Activated CD4-positive, alpha-beta T cell treated with anti-CD3 and anti-CD28 coated beads, Interleukin-2, amount 50 U/mL, for 48 hours (primary cell): Measurements from ENCODE around the gene STARD10.
"Not testable (repeated sequence)": the region's sequence is repeated elsewhere in the genome, so short reads cannot be mapped to it uniquely, and the experiment has no call there.

ENCODE experiments used
- DNase-seq, 2 experiments: peaks; one replicate each; pipeline ENCODE4 v3.0.0-alpha.2; 2020

STARD10 gene

GRCh38 chr11:72825661-72826060 lies 31.8 kb upstream of the STARD10 start:
- no peak for DNase-seq

DNA sequence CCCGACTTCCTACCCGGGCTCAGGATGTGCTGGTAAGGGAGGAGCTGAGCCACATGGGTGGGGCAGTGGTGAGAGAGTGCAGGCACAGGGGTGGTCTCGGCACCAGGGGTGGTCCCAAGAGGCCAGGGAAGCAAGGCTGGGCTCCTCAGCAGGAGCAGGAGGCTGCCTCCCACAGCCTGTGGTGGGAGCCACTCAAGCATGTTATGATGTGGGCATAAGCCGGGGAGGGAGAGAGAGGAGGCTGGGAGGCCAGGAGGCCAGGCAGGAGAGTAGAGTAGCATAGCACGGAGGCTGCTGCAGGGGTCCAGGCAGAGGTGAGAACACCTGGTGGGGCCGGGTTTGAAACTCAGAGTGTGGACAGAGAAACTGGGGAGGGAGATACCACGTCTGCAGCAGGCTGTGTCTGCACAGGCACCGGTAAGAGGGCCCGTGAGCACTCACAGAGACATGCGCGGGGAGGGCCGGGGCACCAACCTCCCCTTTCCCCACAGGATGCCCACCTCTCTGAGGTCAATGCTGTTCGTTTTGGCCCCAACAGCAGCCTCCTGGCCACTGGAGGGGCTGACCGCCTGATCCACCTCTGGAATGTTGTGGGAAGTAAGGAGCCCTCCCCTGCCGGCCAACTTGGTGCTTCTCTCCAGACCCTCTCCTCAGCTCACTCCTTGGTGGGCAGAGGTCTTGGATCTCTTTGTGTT lies 31.1 kb upstream of the STARD10 start:
- DNase-seq: no peak

- DNase-seq: no peak
These were observed 30.2 kb upstream of the STARD10 start for GRCh38 chr11:72824020-72824419.

GRCh38 chr11:72823105-72823804 lies 29.4 kb upstream of the STARD10 start:
- DNase-seq: no peak

DNA sequence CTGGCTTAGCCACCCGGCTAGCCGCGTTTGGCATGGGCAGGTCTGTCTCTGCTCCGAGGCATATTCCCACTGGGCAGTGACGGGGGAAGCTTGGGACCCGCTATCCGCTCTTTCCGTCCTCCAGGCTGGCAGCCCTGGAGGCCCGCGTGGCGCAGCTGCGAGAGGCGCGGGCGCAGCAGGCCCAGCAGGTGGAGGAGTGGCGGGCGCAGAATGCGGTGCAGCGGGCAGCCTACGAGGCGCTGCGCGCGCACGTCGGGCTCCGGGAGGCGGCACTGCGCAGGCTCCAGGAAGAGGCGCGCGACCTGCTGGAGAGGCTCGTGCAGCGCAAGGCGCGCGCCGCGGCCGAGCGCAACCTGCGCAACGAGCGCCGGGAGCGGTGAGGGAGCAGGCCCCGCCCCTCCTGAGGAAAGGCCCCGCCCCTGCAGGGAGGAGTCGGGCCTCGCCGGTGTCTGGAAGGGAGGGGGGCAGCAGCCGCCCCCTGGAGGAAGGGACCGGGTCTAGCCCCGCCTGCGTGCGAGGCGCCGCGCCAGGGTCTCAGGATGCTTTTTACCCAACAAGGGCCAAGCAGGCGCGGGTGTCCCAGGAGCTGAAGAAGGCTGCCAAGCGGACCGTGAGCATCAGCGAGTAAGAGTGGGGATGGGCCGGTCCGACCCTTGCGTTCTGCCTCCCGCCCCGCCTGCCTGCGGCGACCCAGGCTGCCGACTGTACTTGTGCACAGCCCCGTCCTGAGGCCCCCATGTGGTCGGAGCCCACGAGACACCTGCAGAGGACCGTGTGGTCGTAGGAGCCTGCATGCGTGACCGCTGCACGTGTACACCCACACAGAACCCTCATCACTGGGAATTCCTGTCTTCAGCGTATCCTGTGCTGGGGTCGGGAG lies 28.3 kb upstream of the STARD10 start:
- peak; percentile 88 to 89 for DNase-seq

GRCh38 chr11:72821221-72821919 lies 27.5 kb upstream of the STARD10 start:
- no peak for DNase-seq

DNA sequence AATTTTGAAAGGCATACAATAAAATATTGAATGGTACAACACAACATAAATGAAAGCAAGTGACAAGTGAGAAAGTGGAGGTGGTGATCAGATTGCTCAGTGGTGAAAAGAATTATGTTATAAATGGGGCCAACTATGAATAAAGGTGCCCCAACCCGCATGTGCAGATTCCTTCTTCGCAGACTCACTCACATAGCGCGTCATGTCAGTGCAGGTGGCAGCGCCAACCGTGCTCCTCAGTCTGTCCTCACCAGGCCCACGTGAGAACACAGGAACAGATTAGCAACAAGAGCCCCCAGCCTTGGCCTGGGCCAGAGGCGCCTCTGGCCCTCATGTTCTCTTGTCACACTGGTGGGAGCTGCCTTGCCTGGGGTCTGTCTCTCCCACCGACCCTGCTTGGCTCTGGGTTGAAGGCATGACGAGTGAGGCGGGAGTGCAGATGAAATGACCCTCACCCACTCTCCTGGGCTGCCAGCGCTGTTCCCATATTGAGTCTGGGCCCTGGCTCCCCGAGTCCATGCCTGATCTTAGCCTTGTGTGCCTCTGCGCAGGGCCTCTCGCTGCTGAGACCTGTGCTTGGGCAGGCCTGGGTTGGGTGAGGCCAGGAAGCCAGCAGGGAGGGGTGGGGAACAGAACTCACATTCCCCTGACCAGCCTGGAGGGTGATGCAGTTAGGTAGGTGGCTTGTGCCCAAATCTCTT lies 26.7 kb upstream of the STARD10 start:
- no peak for DNase-seq

GRCh38 chr11:72818971-72819370 lies 25.1 kb upstream of the STARD10 start:
- no peak for DNase-seq

DNA sequence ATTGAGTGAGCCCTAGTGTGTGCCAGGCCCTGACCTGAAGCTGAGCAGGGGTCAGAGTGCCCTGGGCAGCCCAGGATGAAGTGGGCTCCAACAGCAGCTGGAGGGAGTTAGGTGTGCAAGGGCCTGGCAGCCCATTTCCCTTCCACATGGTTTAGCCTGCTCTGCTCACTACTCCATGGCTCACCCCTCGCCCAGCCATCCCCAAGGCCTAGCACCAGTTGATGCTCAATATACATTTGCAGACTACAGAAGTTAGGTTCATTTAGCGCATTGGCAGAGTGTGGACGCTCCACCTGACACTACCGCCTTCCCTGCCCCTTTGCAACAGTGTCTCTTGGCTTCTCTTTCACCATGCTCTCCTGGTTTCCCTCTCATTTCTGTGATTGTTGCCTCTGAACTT lies 24.1 kb upstream of the STARD10 start:
- DNase-seq: no peak

- no peak for DNase-seq
These were observed 22.6 kb upstream of the STARD10 start for GRCh38 chr11:72816404-72816990.

GRCh38 chr11:72815110-72815618 lies 21.3 kb upstream of the STARD10 start:
- peak in 1 of 2 experiments; percentile 20 for DNase-seq

- peak; percentile 87 to 90 for DNase-seq
These were observed 20.7 kb upstream of the STARD10 start, which contains the start of gene ATG16L2 for GRCh38 chr11:72814286-72815109. ATG16L2 (plus strand) TSS chr11:72814411; CDS start chr11:72814446, 35 bp downstream.

DNA sequence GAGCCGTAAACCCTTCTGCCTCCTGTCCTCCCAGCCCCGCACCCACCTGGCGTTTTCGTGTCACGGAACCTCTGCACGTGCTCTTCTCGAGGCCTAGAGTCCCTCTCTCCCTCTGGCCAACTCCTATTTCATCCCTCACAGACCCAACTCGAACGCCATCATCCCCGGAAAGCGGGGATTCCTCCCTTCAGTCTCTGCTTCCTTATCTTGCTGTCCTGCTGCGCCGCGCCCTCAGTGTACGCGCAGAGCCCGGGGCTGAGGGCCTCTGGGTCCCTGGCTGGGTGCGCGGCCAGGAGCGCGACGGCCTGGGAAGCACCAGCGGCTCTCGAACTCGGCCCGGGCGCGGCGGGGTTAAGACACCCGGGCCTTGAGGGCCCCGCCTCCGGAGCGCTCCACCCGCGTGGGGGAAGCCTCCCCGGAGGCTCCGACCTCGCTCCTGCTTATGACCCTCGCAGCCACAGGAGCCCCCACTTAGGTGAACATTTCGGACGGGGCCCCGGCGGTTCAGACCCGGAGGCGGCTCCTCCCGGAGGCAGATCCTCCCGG lies 20.0 kb upstream of the STARD10 start:
- DNase-seq: peak; percentile 82 to 86

DNA sequence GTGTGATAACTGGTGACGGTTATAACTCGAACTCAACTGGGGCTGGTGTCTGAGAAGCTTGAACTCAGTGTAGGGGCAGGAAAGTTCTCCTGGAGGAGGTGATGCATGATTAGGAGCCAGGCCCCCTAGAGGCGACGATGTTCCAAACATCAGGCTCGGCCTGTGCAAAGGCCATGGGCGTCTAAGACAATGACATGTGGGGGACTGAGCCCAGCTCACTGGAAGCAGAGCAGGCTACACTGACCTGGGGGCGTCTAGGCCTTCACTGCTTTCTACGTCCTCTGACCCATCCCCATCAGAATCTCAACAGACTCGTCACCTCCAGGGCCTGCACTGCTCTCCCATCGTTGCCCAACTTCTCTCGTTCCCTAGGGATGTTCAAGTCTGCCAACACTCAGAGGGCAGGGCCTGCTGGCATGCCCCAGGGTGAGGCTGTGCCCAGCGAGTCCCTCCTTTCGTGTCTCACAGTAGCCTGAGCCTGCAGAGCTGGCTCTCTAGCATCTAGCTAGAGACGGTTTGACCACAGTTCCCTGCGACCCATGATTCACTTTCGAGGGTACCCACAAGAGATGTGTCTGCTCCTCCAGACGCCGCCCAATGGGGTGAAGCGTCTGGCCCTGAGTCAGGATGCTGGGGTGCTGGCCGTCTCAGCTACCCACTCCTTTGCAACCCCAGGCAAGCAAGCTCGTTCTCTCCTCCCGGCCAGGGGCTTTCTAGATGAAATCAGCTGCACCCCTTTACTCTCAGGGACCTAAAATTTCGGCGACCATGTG lies 19.3 kb upstream of the STARD10 start:
- DNase-seq: peak; percentile 79 to 84

DNA sequence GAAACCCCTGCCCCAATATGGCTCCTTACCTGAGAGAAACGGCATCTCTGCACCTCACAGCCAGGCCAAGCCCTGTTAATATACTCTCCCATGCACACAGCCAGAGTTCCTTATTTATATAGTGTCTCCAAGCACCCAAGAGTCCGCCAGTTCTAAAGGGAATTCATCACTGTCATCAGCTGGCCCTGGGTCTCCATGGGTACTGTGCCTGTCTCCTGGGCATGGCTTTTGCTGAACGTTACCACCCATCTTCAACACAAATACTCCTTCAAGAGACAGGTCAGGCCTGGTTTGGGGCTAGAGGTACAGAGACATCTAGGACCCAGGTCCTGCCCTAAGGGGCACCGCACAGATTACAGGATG lies 18.7 kb upstream of the STARD10 start:
- no peak for DNase-seq

GRCh38 chr11:72811686-72812085 lies 17.8 kb upstream of the STARD10 start:
- not testable (repeated sequence) for DNase-seq

GRCh38 chr11:72808331-72808798 lies 14.5 kb upstream of the STARD10 start:
- DNase-seq: no peak

DNA sequence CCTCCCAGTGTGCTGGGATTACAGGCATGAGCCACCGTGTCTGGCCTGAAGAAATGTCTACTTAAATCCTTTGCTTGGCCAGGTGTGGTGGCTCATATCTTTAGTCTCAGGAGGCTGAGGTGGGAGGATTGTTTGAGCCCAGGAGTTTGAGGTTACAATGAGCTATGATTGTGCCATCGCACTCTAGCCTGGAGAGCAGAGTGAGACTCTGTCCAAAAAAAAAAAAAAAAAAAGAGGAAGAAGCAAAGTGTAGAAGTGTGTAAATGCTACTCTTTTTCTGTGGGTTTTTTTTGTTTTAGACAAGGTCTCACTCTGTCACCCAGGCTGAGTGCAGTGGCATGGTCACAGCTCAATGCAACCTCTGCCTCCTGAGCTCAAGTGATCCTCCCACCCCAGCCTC lies 13.9 kb upstream of the STARD10 start:
- DNase-seq: no peak

DNA sequence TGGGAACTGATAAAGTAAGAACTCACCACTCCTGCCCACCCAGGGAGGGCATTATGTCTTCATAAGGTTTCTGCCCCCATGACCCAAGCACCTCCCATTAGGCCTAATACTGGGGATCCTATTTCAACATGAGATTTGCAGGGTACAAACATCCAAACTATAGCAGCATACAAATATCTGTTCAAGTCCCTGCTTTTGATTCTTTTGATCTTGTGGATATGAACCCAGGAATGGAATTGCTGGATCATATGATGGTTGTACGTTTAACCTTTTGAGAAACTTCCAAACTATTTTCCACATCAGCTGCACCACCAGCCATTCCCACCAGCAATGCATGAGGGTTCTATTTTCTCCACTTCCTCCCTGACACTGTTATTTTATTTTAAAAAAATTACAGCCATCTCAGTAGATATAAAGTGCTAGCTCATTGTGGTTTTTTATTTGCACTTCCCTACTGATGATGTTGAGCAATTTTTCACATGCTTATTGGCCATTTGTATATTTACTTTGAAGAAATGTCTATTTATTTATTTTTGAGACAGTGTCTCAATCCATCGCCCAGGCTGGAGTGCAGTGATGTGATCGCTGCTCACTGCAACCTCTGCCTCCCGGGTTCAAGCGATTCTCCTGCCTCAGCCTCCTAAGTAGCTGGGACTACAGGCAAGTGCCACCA lies 13.3 kb upstream of the STARD10 start:
- DNase-seq: no peak
